Colonic mucosa (tissue), 4 donors: ENCODE results near the gene CD59. TPM values are rescaled to one million over a fixed set of nuclear protein-coding genes. Genes with fewer than 3 reads are reported as not detected.

Experiments
- DNase-seq: peaks from one replicate; pipeline ENCODE4 v3.0.0-alpha.2; 2020
- H3K27ac ChIP-seq: fragments of 200-600 bp; one replicate; pipeline ENCODE4 v1.8.0; 2021
- H3K27me3 ChIP-seq: fragments of 200-600 bp; one replicate; pipeline ENCODE4 v1.8.0; 2021
- H3K36me3 ChIP-seq: fragments of 200-600 bp; one replicate; pipeline ENCODE4 v1.8.0; 2021
- H3K4me1 ChIP-seq: fragments of 200-600 bp; one replicate; pipeline ENCODE4 v1.8.0; 2021; ENCODE audit warnings: mild to moderate bottlenecking
- H3K4me3 ChIP-seq: fragments of 200-600 bp; one replicate; pipeline ENCODE4 v1.8.0; 2021
- H3K9ac ChIP-seq, 2 donors: one replicate each; pipeline ENCODE4 v1.7.0; 2013; ENCODE audit warnings: control low read depth in 2 of 2, low read depth in 2 of 2, low read length in 2 of 2
- H3K9me3 ChIP-seq: fragments of 200-600 bp; one replicate; pipeline ENCODE4 v1.8.0; 2021
- CTCF ChIP-seq: fragments of 200-600 bp; IDR thresholded peaks from one replicate; pipeline ENCODE4 v1.8.0; 2022; ENCODE audit warnings: antibody characterized with exemption, mild to moderate bottlenecking
- intact Hi-C: fragments of 100-400 bp; cut with DNase I; formaldehyde crosslinking; loops from one replicate; pipeline ENCODE4 v1.14.1; 2022
- total RNA-seq, 2 donors: library from RNA; stranded (reverse); fragmentation: NEBNext Ultra II Directional in 1 of 2; extraction: Animal tissue kit (Norgen Biotek cat#: 25700) in 1 of 2; gene quantifications; one replicate each; pipeline ENCODE4 v1.2.1, GENCODE V29; 2021
- donor health status: healthy.
- donor health status: DM: no; HTN: no; CAD: no.
- donor health status: DM: no; HTN: no; CAD: no.

Gene CD59
- total RNA-seq, 2 donors from 2014 or later: 268 to 399 TPM

GRCh38 chr11:33691066-33691864, 45.0 kb downstream of the CD59 start:
- no peaks in the 10 kb centered on the region for H3K27me3 ChIP-seq
- H3K27ac ChIP-seq: peak overlapping the region; percentile 84
- no peak for TF ChIP-seq CTCF
- no peak overlapping the region for H3K9ac ChIP-seq
- no peaks in the 10 kb centered on the region for H3K36me3 ChIP-seq
- peaks cover 15% of the 10 kb centered on the region for H3K4me1 ChIP-seq
- no peaks in the 10 kb centered on the region for H3K9me3 ChIP-seq
- intact Hi-C loops: loop anchor here (10.0 kb wide), 1 partner anchor 526 kb away; the partner anchor contains the start of gene CSTF3
- peak; percentile 60 for DNase-seq
- H3K4me3 ChIP-seq: no peak overlapping the region

DNA sequence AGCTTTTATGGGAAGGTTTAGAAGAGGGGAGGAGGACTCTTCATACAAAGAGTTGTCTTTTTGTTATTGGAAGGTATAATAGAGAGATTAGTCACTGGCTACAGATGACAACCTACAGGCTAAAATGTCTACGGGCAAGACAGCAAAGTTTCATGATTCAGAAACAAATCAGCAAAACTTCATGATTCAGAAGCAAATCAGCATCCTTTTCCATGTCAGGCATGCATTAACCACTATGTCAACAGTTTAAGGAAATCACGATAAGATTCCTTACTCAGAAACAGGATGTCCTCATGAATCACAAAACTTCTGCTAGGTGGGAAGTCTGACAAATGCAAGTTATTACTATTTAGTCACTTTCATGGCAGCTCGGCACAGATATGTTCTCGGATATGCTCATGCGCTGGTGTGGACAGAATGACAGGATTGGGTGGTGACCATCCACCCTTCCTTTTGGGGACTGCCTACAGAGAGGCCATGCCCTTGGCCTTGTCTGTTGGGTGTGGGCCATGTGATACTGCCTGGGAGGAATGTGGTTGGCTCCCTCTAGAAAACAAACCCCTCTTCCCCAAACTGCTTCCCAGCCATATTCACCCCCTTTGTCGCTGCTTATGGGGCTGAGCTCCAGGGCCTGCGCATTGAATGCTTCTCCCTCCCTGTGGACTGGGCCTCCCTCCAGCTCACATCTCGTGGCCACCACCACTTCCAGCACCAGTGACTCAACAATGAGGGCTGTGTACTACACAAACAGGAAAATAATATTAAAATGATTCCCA, 45.7 kb downstream of the CD59 start:
- no peak overlapping the region for H3K9ac ChIP-seq
- peak overlapping the region; percentile 84 for H3K27ac ChIP-seq
- H3K4me1 ChIP-seq: peaks cover 15% of the 10 kb centered on the region
- DNase-seq: peak; percentile 54
- no peaks in the 10 kb centered on the region for H3K9me3 ChIP-seq
- H3K36me3 ChIP-seq: no peaks in the 10 kb centered on the region
- no peaks in the 10 kb centered on the region for H3K27me3 ChIP-seq
- intact Hi-C loops: loop anchor here (10.0 kb wide), 1 partner anchor 526 kb away; the partner anchor contains the start of gene CSTF3
- TF ChIP-seq CTCF: no peak
- no peak overlapping the region for H3K4me3 ChIP-seq

DNA sequence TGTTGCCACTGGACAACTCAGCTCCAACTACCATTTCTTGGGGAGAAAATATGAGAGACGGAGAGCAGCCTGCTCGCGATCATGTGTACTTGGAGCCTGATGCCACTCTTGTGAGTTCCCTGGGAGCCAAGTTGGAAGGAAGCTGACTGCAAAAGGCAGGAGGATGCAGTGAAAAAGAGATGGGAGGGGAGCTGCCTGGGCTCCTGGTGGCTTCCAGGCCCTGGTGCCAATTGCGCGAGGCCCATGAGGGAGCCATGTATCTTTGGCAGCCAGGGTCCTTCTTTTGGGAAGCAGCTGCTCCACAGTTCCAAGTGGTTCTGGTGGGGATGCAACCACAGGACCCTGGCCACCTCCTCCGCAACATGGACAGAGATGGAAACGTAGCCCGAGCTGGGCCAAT, 46.7 kb downstream of the CD59 start:
- Histone ChIP-seq H3K27me3 (no peaks in the 10 kb centered on the region), H3K9ac (no peak overlapping the region), H3K4me1 (peaks cover 15% of the 10 kb centered on the region), H3K36me3 (no peaks in the 10 kb centered on the region), H3K9me3 (no peaks in the 10 kb centered on the region), H3K4me3 (no peak overlapping the region), H3K27ac (peak overlapping the region; percentile 84)
- intact Hi-C loops: loop anchor here (2.0 to 5.0 kb wide), 2 partner anchors 147 to 327 kb away; no protein-coding TSS in a partner anchor
- DNase-seq: no peak
- no peak for TF ChIP-seq CTCF

DNA sequence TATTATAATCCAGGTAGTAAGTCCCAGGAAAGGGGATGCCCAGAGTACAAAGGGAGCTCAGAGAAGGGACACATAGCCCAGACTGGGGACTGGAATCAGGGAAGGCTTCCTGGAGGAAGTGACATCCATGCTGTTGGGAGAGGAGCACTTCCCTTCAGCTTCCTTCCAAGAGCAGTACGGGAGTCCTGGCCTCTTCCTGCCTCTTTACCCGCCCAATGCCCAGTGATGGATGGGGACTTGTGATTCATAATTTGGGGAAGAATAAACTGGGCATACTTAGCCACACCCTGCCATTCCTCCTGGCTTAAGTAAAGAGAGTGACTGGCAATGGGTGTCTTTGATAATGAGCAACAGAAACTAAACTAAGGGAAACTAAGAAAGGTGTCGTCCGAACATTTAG, 47.1 kb downstream of the CD59 start:
- DNase-seq: no peak
- no peaks in the 10 kb centered on the region for H3K9me3 ChIP-seq
- H3K27ac ChIP-seq: no peak overlapping the region
- H3K4me1 ChIP-seq: peaks cover 15% of the 10 kb centered on the region
- no peaks in the 10 kb centered on the region for H3K27me3 ChIP-seq
- no peaks in the 10 kb centered on the region for H3K36me3 ChIP-seq
- H3K9ac ChIP-seq: no peak overlapping the region
- TF ChIP-seq CTCF: no peak
- intact Hi-C loops: loop anchor here (2.0 to 5.0 kb wide), 2 partner anchors 147 to 326 kb away; no protein-coding TSS in a partner anchor
- no peak overlapping the region for H3K4me3 ChIP-seq

- Histone ChIP-seq H3K36me3 (no peaks in the 10 kb centered on the region), H3K4me3 (no peak overlapping the region), H3K9ac (no peak overlapping the region), H3K4me1 (peaks cover 12% of the 10 kb centered on the region), H3K9me3 (no peaks in the 10 kb centered on the region), H3K27me3 (no peaks in the 10 kb centered on the region), H3K27ac (no peak overlapping the region)
- peak; percentile 60 for DNase-seq
- intact Hi-C loops: loop anchor here (2.0 to 5.0 kb wide), 2 partner anchors 146 to 325 kb away; no protein-coding TSS in a partner anchor
- peak; percentile 60 for TF ChIP-seq CTCF
Observed at GRCh38 chr11:33687733-33688479, 48.3 kb downstream of the CD59 start.
